H54 (cell line): ENCODE results near the gene SLC6A13.
A peak's percentile ranks its signal among the peaks of the same experiment; 100 is the strongest.
"Not testable (repeated sequence)": the region's sequence is repeated elsewhere in the genome, so short reads cannot be mapped to it uniquely, and the experiment has no call there.

Experiments
- DNase-seq: peaks from one replicate; pipeline ENCODE4 v3.0.0; 2011; ENCODE audit warnings: low spot score, mixed read lengths; ENCODE audit not compliant: insufficient read length
- FAIRE-seq: peaks from 3 replicates; lab custom pipeline; 2011; peaks lifted over from hg19 to GRCh38; lab: Jason Lieb, UNC
- POLR2A ChIP-seq: IDR thresholded peaks from 2 replicates; pipeline ENCODE4 v1.6.1; 2011; ENCODE audit warnings: low read depth, mild to moderate bottlenecking, low read length

SLC6A13 gene

GRCh38 chr12:201361-201760 is 61.3 kb downstream of the SLC6A13 start:
- FAIRE-seq = no peak

GRCh38 chr12:198705-199104 is 63.9 kb downstream of the SLC6A13 start:
- TF ChIP-seq POLR2A = no peak
- no peak for FAIRE-seq

More at GRCh38 chr12:201361-201760, 61.3 kb downstream of the SLC6A13 start:
- no peak for TF ChIP-seq POLR2A
- DNase-seq = no peak

GRCh38 chr12:197911-198695 is 64.5 kb downstream of the SLC6A13 start:
- DNase-seq (no peak), FAIRE-seq (no peak)

More at GRCh38 chr12:198705-199104, 63.9 kb downstream of the SLC6A13 start:
- no peak for DNase-seq

GRCh38 chr12:197347-197746 is 65.3 kb downstream of the SLC6A13 start:
- TF ChIP-seq POLR2A = no peak
- FAIRE-seq (no peak), DNase-seq (no peak)

More at GRCh38 chr12:197911-198695, 64.5 kb downstream of the SLC6A13 start:
- no peak for TF ChIP-seq POLR2A

- DNase-seq = no peak
- TF ChIP-seq POLR2A = no peak
- no peak for FAIRE-seq
These were observed 66.2 kb downstream of the SLC6A13 start for GRCh38 chr12:196436-196835.

- FAIRE-seq = no peak
- DNase-seq = no peak
- TF ChIP-seq POLR2A = no peak
These were observed 66.7 kb downstream of the SLC6A13 start for GRCh38 chr12:195951-196350.

- no peak for FAIRE-seq
- TF ChIP-seq POLR2A = no peak
- no peak for DNase-seq
These were observed 67.5 kb downstream of the SLC6A13 start for GRCh38 chr12:195156-195555.

GRCh38 chr12:194276-194675 is 68.4 kb downstream of the SLC6A13 start:
- no peak for TF ChIP-seq POLR2A
- no peak for FAIRE-seq
- no peak for DNase-seq

GRCh38 chr12:193261-193660 is 69.4 kb downstream of the SLC6A13 start:
- no peak for TF ChIP-seq POLR2A
- no peak for FAIRE-seq
- no peak for DNase-seq

GRCh38 chr12:191541-191940 is 71.1 kb downstream of the SLC6A13 start:
- TF ChIP-seq POLR2A = no peak
- DNase-seq = no peak
- no peak for FAIRE-seq

- no peak for TF ChIP-seq POLR2A
- no peak for DNase-seq
- FAIRE-seq = no peak
These were observed 71.8 kb downstream of the SLC6A13 start for GRCh38 chr12:190881-191280.

GRCh38 chr12:189622-189962 is 73.0 kb downstream of the SLC6A13 start:
- no peak for TF ChIP-seq POLR2A
- DNase-seq (no peak), FAIRE-seq (no peak)

GRCh38 chr12:188910-189621 is 73.6 kb downstream of the SLC6A13 start:
- FAIRE-seq (no peak), DNase-seq (peak; percentile 56)
- no peak for TF ChIP-seq POLR2A

- FAIRE-seq, DNase-seq: not testable (repeated sequence)
These were observed 74.4 kb downstream of the SLC6A13 start for GRCh38 chr12:187986-188909.
